Endothelial cell of umbilical vein (primary cell): ENCODE data around the gene SLC25A38. TPM values are rescaled to one million over a fixed set of nuclear protein-coding genes. Genes with fewer than 3 reads are reported as not detected.

ENCODE experiments used
- BruUV-seq: library from RNA; stranded (reverse); fragments of 400-500 nt; replicated peaks from 2 replicates; lab custom pipeline; 2021; lab: Mats Ljungman, UMichigan
- CTCF ChIA-PET: fragments of 300-600, 350-600 bp; sonication (Branson Sonifier 250); formaldehyde crosslinking; loops from one replicate; lab custom pipeline; 2021; ENCODE audit warnings: antibody characterized with exemption, inconsistent platforms; lab: Charles Lee
- POLR2A ChIA-PET: fragments of 300-600, 350-600 bp; sonication (Branson Sonifier 250); formaldehyde crosslinking; loops from one replicate; lab custom pipeline; 2021; ENCODE audit warnings: antibody characterized with exemption, inconsistent platforms; lab: Charles Lee
- DNase-seq: peaks from one replicate; pipeline ENCODE4 v3.0.0-alpha.2; 2011; ENCODE audit warnings: low read depth, low spot score
- FAIRE-seq: peaks from 2 replicates; lab custom pipeline; 2011; peaks lifted over from hg19 to GRCh38; lab: Jason Lieb, UNC
- H2AFZ ChIP-seq: 2 replicates; pipeline ENCODE4 v1.6.0; 2012; ENCODE audit warnings: low read depth, low read length, control low read depth, inconsistent platforms
- H3K27ac ChIP-seq: 2 replicates; pipeline ENCODE4 v1.5.1; 2011; ENCODE audit warnings: low read depth, mild to moderate bottlenecking, control low read depth, low read length, moderate library complexity; ENCODE audit not compliant: insufficient read depth
- H3K27me3 ChIP-seq, 2 experiments: 2 replicates each; pipeline versions ENCODE4 v1.6.0 to v1.6.1; 2011; ENCODE audit warnings: low read length in 2 of 2, mixed read lengths in 1 of 2; ENCODE audit not compliant: control insufficient read depth in 2 of 2, insufficient read depth in 2 of 2
- H3K36me3 ChIP-seq, 2 experiments: 2 replicates in 1 of 2; 3 replicates in 1 of 2; pipeline ENCODE4 v1.5.1; 2011; ENCODE audit warnings: low read length in 2 of 2, mild to moderate bottlenecking in 1 of 2, moderate library complexity in 1 of 2; ENCODE audit not compliant: control insufficient read depth in 2 of 2, insufficient read depth in 2 of 2; ENCODE audit errors: extremely low read depth in 1 of 2
- H3K4me1 ChIP-seq: 3 replicates; pipeline ENCODE4 v1.5.1; 2011; ENCODE audit warnings: mild to moderate bottlenecking, low read length; ENCODE audit not compliant: control insufficient read depth, insufficient read depth; ENCODE audit errors: extremely low read depth
- H3K4me2 ChIP-seq: 2 replicates; pipeline ENCODE4 v1.6.1; 2011; ENCODE audit warnings: low read length, control low read depth, mixed read lengths; ENCODE audit not compliant: insufficient read depth
- H3K4me3 ChIP-seq, 3 experiments: fragments of 200-600 bp in 1 of 3; sonication (generic), shearing (Covaris generic) in 1 of 3; replicated peaks in 1 of 3; 2 replicates each; pipeline ENCODE4 v1.5.1; 2011 to 2016; ENCODE audit warnings: control low read depth in 3 of 3, low read length in 3 of 3, mild to moderate bottlenecking in 2 of 3, inconsistent platforms in 1 of 3, low read depth in 1 of 3, moderate library complexity in 1 of 3; ENCODE audit not compliant: insufficient read depth in 1 of 3
- H3K79me2 ChIP-seq: 2 replicates; pipeline ENCODE4 v1.6.0; 2012; ENCODE audit warnings: low read length, inconsistent platforms; ENCODE audit not compliant: control insufficient read depth, insufficient read depth
- H3K9ac ChIP-seq: replicated peaks from 2 replicates; pipeline ENCODE3; 2011; ENCODE audit warnings: low read length, control low read depth; ENCODE audit not compliant: insufficient read depth; ENCODE audit errors: extremely low read depth
- H3K9me1 ChIP-seq: replicated peaks from 3 replicates; pipeline ENCODE4 v1.6.0; 2011; ENCODE audit warnings: mild to moderate bottlenecking, low read length; ENCODE audit not compliant: control insufficient read depth, insufficient read depth; ENCODE audit errors: extremely low read depth
- H3K9me3 ChIP-seq: replicated peaks from 2 replicates; pipeline ENCODE4 v1.5.1; 2012; ENCODE audit warnings: low read length, inconsistent platforms; ENCODE audit not compliant: control insufficient read depth, insufficient read depth
- H4K20me1 ChIP-seq: replicated peaks from 2 replicates; pipeline ENCODE3; 2011; ENCODE audit warnings: mild to moderate bottlenecking, low read length; ENCODE audit not compliant: control insufficient read depth, insufficient read depth; ENCODE audit errors: extremely low read depth
- EZH2 ChIP-seq: IDR thresholded peaks from 2 replicates; pipeline ENCODE4 v1.6.1; 2012; ENCODE audit warnings: borderline replicate concordance, low read depth, mild to moderate bottlenecking, moderate library complexity, low read length, inconsistent platforms; ENCODE audit not compliant: severe bottlenecking
- FOS ChIP-seq: IDR thresholded peaks from 2 replicates; pipeline ENCODE4 v1.6.1; 2011; ENCODE audit warnings: mild to moderate bottlenecking, low read length, moderate library complexity, borderline replicate concordance; ENCODE audit not compliant: insufficient read depth
- GATA2 ChIP-seq: IDR thresholded peaks from 2 replicates; pipeline ENCODE4 v1.7.0; 2011; ENCODE audit warnings: low read depth, mild to moderate bottlenecking, moderate library complexity, mixed read lengths, low read length; ENCODE audit not compliant: insufficient read length, insufficient read depth
- JUN ChIP-seq: IDR thresholded peaks from 2 replicates; pipeline ENCODE4 v1.6.1; 2011; ENCODE audit warnings: borderline replicate concordance, low read depth; ENCODE audit not compliant: insufficient read length, insufficient read depth
- MAX ChIP-seq: IDR thresholded peaks from 2 replicates; pipeline ENCODE4 v1.6.1; 2011; ENCODE audit not compliant: insufficient read depth, insufficient read length
- MYC ChIP-seq: IDR thresholded peaks from one replicate; pipeline ENCODE4 v1.6.1; 2011; ENCODE audit warnings: mild to moderate bottlenecking, low read depth, low read length
- POLR2A ChIP-seq: IDR thresholded peaks from 2 replicates; pipeline ENCODE4 v1.6.1; 2012; ENCODE audit warnings: low read depth, mild to moderate bottlenecking, control low read depth, low read length
- POLR2AphosphoS5 ChIP-seq: IDR thresholded peaks from 2 replicates; pipeline ENCODE4 v1.6.1; 2012; ENCODE audit warnings: low read depth, mild to moderate bottlenecking, control low read depth, low read length, moderate library complexity; ENCODE audit not compliant: insufficient read depth
- dilution Hi-C: fragments of 300-500 bp; cut with MboI; formaldehyde crosslinking; loops from one replicate; pipeline ENCODE4 v1.15.0; 2019; ENCODE audit warnings: low sequenced_read_pairs; ENCODE audit not compliant: extremely low pct_ligation_motif_present
- intact Hi-C: fragments of 100-400 bp; cut with micrococcal nuclease; formaldehyde crosslinking; loops from one replicate; pipeline ENCODE4 v1.10.0; 2022
- polyA plus RNA-seq, 4 experiments: library from polyadenylated mRNA; depleted of rRNA in 3 of 4; stranded (reverse) in 3 of 4; unstranded in 1 of 4; fragments of >200 nt; gene quantifications; 2 replicates each; pipeline versions ENCODE4 v1.2.1 to v1.2.3, GENCODE V29; 2011 to 2012; ENCODE audit warnings: missing spikeins in 1 of 4
- total RNA-seq: library from RNA; stranded (reverse); gene quantifications from 2 replicates; pipeline ENCODE4 v1.2.3, GENCODE V29; 2021
- TF ChIP-seq, protein P1 (sequence below), 2 donors: IDR thresholded peaks; 1 replicate in 1 of 2; 2 replicates in 1 of 2; pipeline ENCODE4 v1.5.1; 2011; ENCODE audit warnings: low read length in 2 of 2, mild to moderate bottlenecking in 2 of 2, moderate library complexity in 2 of 2, control low read depth in 1 of 2, inconsistent platforms in 1 of 2, low read depth in 1 of 2; ENCODE audit not compliant: insufficient read depth in 1 of 2; ENCODE audit errors: extremely low read depth in 1 of 2

SLC25A38 gene
- total and polyA plus RNA-seq, 2 donors (not counting 3 experiments of a cell fraction or from before 2014, with no cell fraction given): 20.0 to 31.1 TPM

- ChIA-PET CTCF (interaction anchor here (0.7 to 1.3 kb wide), 4 partner anchors 19 to 115 kb away, joined by 3 to 6 read pairs (median 4); partner anchors contain the start of gene RPSA), POLR2A (interaction anchor here (0.7 kb wide), 1 partner anchor 21 kb away, joined by 3 read pairs; the partner anchor contains the start of gene RPSA)
- peaks cover 37% of the 10 kb centered on the region for H3K79me2 ChIP-seq
- peak overlapping the region; percentile 27 for H3K9ac ChIP-seq
- no peak for DNase-seq
- BruUV-seq: TSS peak; percentile 35
- no peaks in the 10 kb centered on the region for H3K36me3 ChIP-seq
- H3K4me1 ChIP-seq: peaks cover 8% of the 10 kb centered on the region
- no peaks in the 10 kb centered on the region for H3K27me3 ChIP-seq
- peaks cover 15% of the 10 kb centered on the region for H4K20me1 ChIP-seq
- intact Hi-C loops (loop anchor here (1.0 to 10.0 kb wide), 3 partner anchors 22 to 1070 kb away; partner anchors contain the start of genes RPL14 and RPSA), dilution Hi-C loops (no loop called here)
- H3K4me2 ChIP-seq: peak overlapping the region; percentile 64
- TF ChIP-seq JUN (no peak), GATA2 (no peak), POLR2AphosphoS5 (no peak), MAX (no peak), EZH2 (no peak), MYC (no peak), FOS (no peak), POLR2A (no peak)
- TF ChIP-seq, protein P1, sequence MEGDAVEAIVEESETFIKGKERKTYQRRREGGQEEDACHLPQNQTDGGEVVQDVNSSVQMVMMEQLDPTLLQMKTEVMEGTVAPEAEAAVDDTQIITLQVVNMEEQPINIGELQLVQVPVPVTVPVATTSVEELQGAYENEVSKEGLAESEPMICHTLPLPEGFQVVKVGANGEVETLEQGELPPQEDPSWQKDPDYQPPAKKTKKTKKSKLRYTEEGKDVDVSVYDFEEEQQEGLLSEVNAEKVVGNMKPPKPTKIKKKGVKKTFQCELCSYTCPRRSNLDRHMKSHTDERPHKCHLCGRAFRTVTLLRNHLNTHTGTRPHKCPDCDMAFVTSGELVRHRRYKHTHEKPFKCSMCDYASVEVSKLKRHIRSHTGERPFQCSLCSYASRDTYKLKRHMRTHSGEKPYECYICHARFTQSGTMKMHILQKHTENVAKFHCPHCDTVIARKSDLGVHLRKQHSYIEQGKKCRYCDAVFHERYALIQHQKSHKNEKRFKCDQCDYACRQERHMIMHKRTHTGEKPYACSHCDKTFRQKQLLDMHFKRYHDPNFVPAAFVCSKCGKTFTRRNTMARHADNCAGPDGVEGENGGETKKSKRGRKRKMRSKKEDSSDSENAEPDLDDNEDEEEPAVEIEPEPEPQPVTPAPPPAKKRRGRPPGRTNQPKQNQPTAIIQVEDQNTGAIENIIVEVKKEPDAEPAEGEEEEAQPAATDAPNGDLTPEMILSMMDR (IDR thresholded peaks at IDR 0.05; ENCODE audit: extremely low read depth in 1 of 2, insufficient read depth in 1 of 2, low read depth in 1 of 2, low read length in 2 of 2): no peak
- no peak overlapping the region for H3K27ac ChIP-seq
- H3K4me3 ChIP-seq: peak overlapping the region in 2 of 3 experiments; percentile 39 to 58
- no peaks in the 10 kb centered on the region for H3K9me1 ChIP-seq
- no peak for FAIRE-seq
- no peaks in the 10 kb centered on the region for H3K9me3 ChIP-seq
- no peak overlapping the region for H2AFZ ChIP-seq
Measured at GRCh38 chr3:39384665-39385000, 1.5 kb downstream of the SLC25A38 start.
